Measurements from ENCODE around the gene TANC1. TPM values are rescaled to one million over a fixed set of nuclear protein-coding genes. Genes with fewer than 3 reads are reported as not detected.

Gene TANC1
- total RNA-seq (10 to 100 TPM; 26.7 to 31.6 TPM), polyA plus RNA-seq (ENCODE audit: insufficient read length in 2 of 2) (10 to 100 TPM; 23.0 to 23.2 TPM)
- long read RNA-seq, donor 1, full-length matches to known transcripts = 1 of 1 reads
- long read RNA-seq, donor 1, partial matches to known transcripts = 0 of 1 reads
- long read RNA-seq, donor 1, other reads (novel, unspliced or antisense) = 0 of 1 reads
- long read RNA-seq, donor 2, full-length matches to known transcripts = 1 of 1 reads
- long read RNA-seq, donor 2, partial matches to known transcripts = 0 of 1 reads
- long read RNA-seq, donor 2, other reads (novel, unspliced or antisense) = 0 of 1 reads
- long read RNA-seq, donor 3, full-length matches to known transcripts = 1 of 1 reads
- long read RNA-seq, donor 3, partial matches to known transcripts = 0 of 1 reads
- long read RNA-seq, donor 3, other reads (novel, unspliced or antisense) = 0 of 1 reads
- long read RNA-seq, donor 4, partial matches to known transcripts = 6 of 6 reads
- long read RNA-seq, donor 4, other reads (novel, unspliced or antisense) = 0 of 6 reads

DNA sequence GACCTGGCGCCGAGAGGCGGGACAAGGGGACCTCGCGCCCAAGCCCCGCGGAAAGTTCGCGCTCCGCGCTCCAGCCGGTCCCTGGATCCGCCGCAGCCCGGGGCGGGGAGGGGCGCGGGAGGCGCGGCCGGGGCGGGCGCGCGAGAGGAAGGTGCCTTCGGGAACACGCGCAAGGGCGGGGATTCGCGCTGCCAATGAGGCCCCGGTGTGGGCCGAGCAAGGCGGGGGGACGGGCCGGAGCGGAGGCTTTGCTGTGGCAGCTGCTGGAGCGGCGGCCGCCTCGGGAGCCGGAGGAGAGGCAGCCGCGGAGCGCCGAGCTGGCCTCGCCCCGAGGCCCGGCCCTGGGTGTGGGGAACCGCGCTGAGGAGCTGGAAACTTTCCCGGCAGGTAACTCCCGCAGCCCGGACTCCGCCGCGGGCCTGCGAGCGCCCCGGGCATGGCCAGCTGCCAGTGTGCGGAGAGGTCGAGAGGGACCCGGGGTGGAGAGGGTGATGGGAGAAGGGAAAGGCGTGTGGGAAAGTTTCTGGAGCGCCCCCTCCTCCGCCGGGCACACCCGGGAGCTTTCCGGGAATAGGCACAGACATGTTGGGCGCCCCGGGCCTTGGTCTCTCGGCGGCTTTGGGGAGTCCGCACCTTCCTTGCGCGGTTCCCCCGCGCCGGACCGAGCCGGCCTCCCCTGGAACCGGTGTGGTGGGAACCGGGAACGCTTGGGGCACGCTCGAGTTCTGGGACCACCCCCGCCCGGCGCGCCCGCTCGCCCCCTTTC lies at the start of gene TANC1:
Gene TANC1 (plus strand): TSS at position 245 of the 766 bp plus-strand sequence. CDS start 97,271 bp downstream, outside the sequence.
- WGBS (ENCODE audit: insufficient coverage) = 0% methylated on average over 92 of the region's 92 CpGs
- peaks cover 21% of the 10 kb centered on the region for H3K4me1 ChIP-seq (ENCODE audit: control insufficient read depth, insufficient read depth, low read length)
- H3K36me3 ChIP-seq (ENCODE audit: control insufficient read depth, insufficient read depth, low read length) = no peaks in the 10 kb centered on the region
- H3K4me3 ChIP-seq (ENCODE audit: low read depth, low read length) = peak within 1 kb of the TSS; percentile 77
- DNase-seq (ENCODE audit: low read depth in 4 of 6, low spot score in 6 of 6) = peak in 4 of 6 donors; percentile 67 to 95 (median 81)
- H3K27ac ChIP-seq (ENCODE audit: low read depth, low read length) = peak within 1 kb of the TSS; percentile 99
- no peaks in the 10 kb centered on the region for H3K9me3 ChIP-seq (ENCODE audit: control insufficient read depth, insufficient read depth, low read length)
- peaks cover 45% of the 10 kb centered on the region for H3K27me3 ChIP-seq (ENCODE audit: control insufficient read depth, insufficient read depth, low read length)

DNA sequence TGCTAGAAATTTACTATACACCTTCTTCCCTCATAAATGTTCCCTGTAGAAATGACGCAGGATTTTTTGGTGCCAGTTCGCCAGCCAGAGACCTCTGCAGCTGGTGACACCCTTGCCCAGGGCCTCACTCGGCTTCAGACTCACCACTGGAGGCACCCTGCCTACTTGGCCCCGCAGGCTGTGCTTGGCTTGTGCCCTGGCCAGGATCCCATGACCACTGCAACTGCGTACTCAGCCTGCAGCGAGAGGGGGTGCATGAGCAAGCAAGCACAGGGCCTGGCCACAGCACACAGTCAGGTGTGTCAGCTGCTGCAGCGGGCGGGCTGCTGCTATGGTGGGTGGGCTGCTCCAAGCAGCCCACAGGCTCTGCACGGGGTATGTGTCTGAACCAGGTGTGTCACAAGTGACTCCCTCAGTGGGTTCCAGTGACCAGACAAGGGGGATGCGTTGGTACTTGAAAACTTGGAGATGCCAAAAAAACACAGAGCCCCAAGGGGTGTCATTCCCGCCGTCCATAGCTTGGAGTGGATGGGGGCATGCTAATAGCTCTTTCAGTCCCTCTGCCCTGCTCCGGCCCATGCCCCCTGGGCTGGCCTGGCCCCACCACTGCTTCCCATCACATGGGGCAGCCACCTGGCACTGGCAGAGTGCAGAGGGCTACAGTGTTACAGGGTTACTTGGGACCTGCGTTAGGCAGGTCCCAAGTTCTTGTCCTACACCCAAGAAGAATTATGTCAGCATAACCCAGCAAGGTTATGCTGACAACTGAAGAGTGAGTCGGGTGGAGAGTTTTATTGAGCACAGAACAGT lies 46.6 kb upstream of the TANC1 start:
- Histone ChIP-seq H3K27me3 (ENCODE audit: control insufficient read depth, insufficient read depth, low read length) (peaks cover 12% of the 10 kb centered on the region), H3K4me1 (ENCODE audit: control insufficient read depth, insufficient read depth, low read length) (peaks cover 3% of the 10 kb centered on the region), H3K4me3 (ENCODE audit: low read depth, low read length) (no peak overlapping the region), H3K9me3 (ENCODE audit: control insufficient read depth, insufficient read depth, low read length) (no peaks in the 10 kb centered on the region), H3K36me3 (ENCODE audit: control insufficient read depth, insufficient read depth, low read length) (no peaks in the 10 kb centered on the region), H3K27ac (ENCODE audit: low read depth, low read length) (no peak overlapping the region)
- DNase-seq (ENCODE audit: low read depth in 4 of 6, low spot score in 6 of 6) = no peak
- WGBS (ENCODE audit: insufficient coverage) = 89% methylated on average over 12 of the region's 15 CpGs

- Histone ChIP-seq H3K27ac (ENCODE audit: low read depth, low read length) (no peak overlapping the region), H3K9me3 (ENCODE audit: control insufficient read depth, insufficient read depth, low read length) (no peaks in the 10 kb centered on the region), H3K27me3 (ENCODE audit: control insufficient read depth, insufficient read depth, low read length) (peaks cover 12% of the 10 kb centered on the region), H3K4me3 (ENCODE audit: low read depth, low read length) (no peak overlapping the region), H3K36me3 (ENCODE audit: control insufficient read depth, insufficient read depth, low read length) (no peaks in the 10 kb centered on the region), H3K4me1 (ENCODE audit: control insufficient read depth, insufficient read depth, low read length) (peaks cover 3% of the 10 kb centered on the region)
- DNase-seq (ENCODE audit: low read depth in 4 of 6, low spot score in 6 of 6) = no peak
- WGBS (ENCODE audit: insufficient coverage) = 50% methylated on average over 1 of the region's 1 CpG
Observed at GRCh38 chr2:158922601-158923000, 45.8 kb upstream of the TANC1 start.

DNA sequence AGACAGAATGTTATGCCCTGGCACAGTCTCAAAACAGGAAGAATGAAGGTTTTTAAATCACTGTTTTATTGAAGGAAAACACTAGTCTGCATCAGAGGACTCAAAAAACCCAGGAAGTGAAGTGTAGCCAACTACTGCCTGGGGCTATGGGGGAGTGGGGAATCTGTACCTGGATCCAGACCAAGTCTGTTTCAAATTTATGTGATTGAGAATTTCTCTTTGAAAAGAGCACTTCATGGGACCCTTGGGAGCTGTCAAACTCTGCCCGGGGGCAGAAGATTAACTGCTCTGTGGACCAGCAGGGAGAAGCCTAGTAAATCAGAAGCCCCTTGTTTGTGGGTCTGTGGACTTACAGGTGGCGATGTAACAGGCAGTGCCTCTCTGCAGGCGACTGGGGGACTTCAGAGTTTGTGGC lies 45.3 kb upstream of the TANC1 start:
- Histone ChIP-seq H3K27ac (ENCODE audit: low read depth, low read length) (peak overlapping the region; percentile 11), H3K27me3 (ENCODE audit: control insufficient read depth, insufficient read depth, low read length) (peaks cover 12% of the 10 kb centered on the region), H3K9me3 (ENCODE audit: control insufficient read depth, insufficient read depth, low read length) (no peaks in the 10 kb centered on the region), H3K4me3 (ENCODE audit: low read depth, low read length) (no peak overlapping the region), H3K36me3 (ENCODE audit: control insufficient read depth, insufficient read depth, low read length) (no peaks in the 10 kb centered on the region), H3K4me1 (ENCODE audit: control insufficient read depth, insufficient read depth, low read length) (peaks cover 3% of the 10 kb centered on the region)
- DNase-seq (ENCODE audit: low read depth in 4 of 6, low spot score in 6 of 6) = peak; percentile 29 to 91 (median 52)
- 11% methylated on average over 1 of the region's 3 CpGs for WGBS (ENCODE audit: insufficient coverage)

- peaks cover 11% of the 10 kb centered on the region for H3K27me3 ChIP-seq (ENCODE audit: control insufficient read depth, insufficient read depth, low read length)
- no peaks in the 10 kb centered on the region for H3K36me3 ChIP-seq (ENCODE audit: control insufficient read depth, insufficient read depth, low read length)
- no peak overlapping the region for H3K4me3 ChIP-seq (ENCODE audit: low read depth, low read length)
- H3K4me1 ChIP-seq (ENCODE audit: control insufficient read depth, insufficient read depth, low read length) = peaks cover 3% of the 10 kb centered on the region
- H3K27ac ChIP-seq (ENCODE audit: low read depth, low read length) = peak overlapping the region; percentile 11
- no peak for DNase-seq (ENCODE audit: low read depth in 4 of 6, low spot score in 6 of 6)
- WGBS (ENCODE audit: insufficient coverage) = no CpG with 5 or more reads among the region's 1 CpG
- H3K9me3 ChIP-seq (ENCODE audit: control insufficient read depth, insufficient read depth, low read length) = no peaks in the 10 kb centered on the region
Observed at GRCh38 chr2:158923641-158924040, 44.8 kb upstream of the TANC1 start.

GRCh38 chr2:158926478-158926948 lies 41.9 kb upstream of the TANC1 start:
- no peaks in the 10 kb centered on the region for H3K36me3 ChIP-seq (ENCODE audit: control insufficient read depth, insufficient read depth, low read length)
- WGBS (ENCODE audit: insufficient coverage) = 100% methylated on average over 2 of the region's 8 CpGs
- peaks cover 10% of the 10 kb centered on the region for H3K27me3 ChIP-seq (ENCODE audit: control insufficient read depth, insufficient read depth, low read length)

GRCh38 chr2:158928515-158928914 lies 39.9 kb upstream of the TANC1 start:
- DNase-seq (ENCODE audit: low read depth in 4 of 6, low spot score in 6 of 6) = no peak
- peaks cover 6% of the 10 kb centered on the region for H3K9me3 ChIP-seq (ENCODE audit: control insufficient read depth, insufficient read depth, low read length)
- no CpG with 5 or more reads among the region's 2 CpGs for WGBS (ENCODE audit: insufficient coverage)

More at GRCh38 chr2:158926478-158926948, 41.9 kb upstream of the TANC1 start:
- Histone ChIP-seq H3K9me3 (ENCODE audit: control insufficient read depth, insufficient read depth, low read length) (peaks cover 6% of the 10 kb centered on the region), H3K27ac (ENCODE audit: low read depth, low read length) (no peak overlapping the region), H3K4me3 (ENCODE audit: low read depth, low read length) (no peak overlapping the region), H3K4me1 (ENCODE audit: control insufficient read depth, insufficient read depth, low read length) (peaks cover 3% of the 10 kb centered on the region)
- DNase-seq (ENCODE audit: low read depth in 4 of 6, low spot score in 6 of 6) = no peak

GRCh38 chr2:158928965-158929364 lies 39.5 kb upstream of the TANC1 start:
- peaks cover 12% of the 10 kb centered on the region for H3K27me3 ChIP-seq (ENCODE audit: control insufficient read depth, insufficient read depth, low read length)
- H3K27ac ChIP-seq (ENCODE audit: low read depth, low read length) = no peak overlapping the region
- no peaks in the 10 kb centered on the region for H3K4me1 ChIP-seq (ENCODE audit: control insufficient read depth, insufficient read depth, low read length)
- no peaks in the 10 kb centered on the region for H3K36me3 ChIP-seq (ENCODE audit: control insufficient read depth, insufficient read depth, low read length)
- no peak for DNase-seq (ENCODE audit: low read depth in 4 of 6, low spot score in 6 of 6)
- peaks cover 6% of the 10 kb centered on the region for H3K9me3 ChIP-seq (ENCODE audit: control insufficient read depth, insufficient read depth, low read length)
- no peak overlapping the region for H3K4me3 ChIP-seq (ENCODE audit: low read depth, low read length)

More at GRCh38 chr2:158928515-158928914, 39.9 kb upstream of the TANC1 start:
- Histone ChIP-seq H3K4me1 (ENCODE audit: control insufficient read depth, insufficient read depth, low read length) (no peaks in the 10 kb centered on the region), H3K27ac (ENCODE audit: low read depth, low read length) (no peak overlapping the region), H3K36me3 (ENCODE audit: control insufficient read depth, insufficient read depth, low read length) (no peaks in the 10 kb centered on the region), H3K4me3 (ENCODE audit: low read depth, low read length) (no peak overlapping the region), H3K27me3 (ENCODE audit: control insufficient read depth, insufficient read depth, low read length) (peaks cover 12% of the 10 kb centered on the region)

- Histone ChIP-seq H3K4me3 (ENCODE audit: low read depth, low read length) (no peak overlapping the region), H3K36me3 (ENCODE audit: control insufficient read depth, insufficient read depth, low read length) (no peaks in the 10 kb centered on the region), H3K4me1 (ENCODE audit: control insufficient read depth, insufficient read depth, low read length) (no peaks in the 10 kb centered on the region), H3K9me3 (ENCODE audit: control insufficient read depth, insufficient read depth, low read length) (peaks cover 6% of the 10 kb centered on the region), H3K27ac (ENCODE audit: low read depth, low read length) (no peak overlapping the region), H3K27me3 (ENCODE audit: control insufficient read depth, insufficient read depth, low read length) (peaks cover 14% of the 10 kb centered on the region)
- DNase-seq (ENCODE audit: low read depth in 4 of 6, low spot score in 6 of 6) = no peak
- 0% methylated on average over 1 of the region's 2 CpGs for WGBS (ENCODE audit: insufficient coverage)
Observed at GRCh38 chr2:158931572-158931971, 36.9 kb upstream of the TANC1 start.
